ENCODE data around the gene KIRREL3.

Gene KIRREL3

GRCh38 chr11:126732981-126733380 is 267.6 kb downstream of the KIRREL3 start:
- no peak for DNase-seq

GRCh38 chr11:126731576-126732142 is 268.9 kb downstream of the KIRREL3 start:
- DNase-seq = no peak

GRCh38 chr11:126727381-126727780 is 273.2 kb downstream of the KIRREL3 start:
- DNase-seq = no peak

- DNase-seq = no peak
Measured at GRCh38 chr11:126725521-126725920, 275.0 kb downstream of the KIRREL3 start.

- no peak for DNase-seq
Measured at GRCh38 chr11:126725043-126725442, 275.5 kb downstream of the KIRREL3 start.

- no peak for DNase-seq
Measured at GRCh38 chr11:126723665-126724045, 276.9 kb downstream of the KIRREL3 start.

GRCh38 chr11:126722956-126723664 is 277.5 kb downstream of the KIRREL3 start:
- no peak for DNase-seq

GRCh38 chr11:126722006-126722736 is 278.4 kb downstream of the KIRREL3 start:
- no peak for DNase-seq

GRCh38 chr11:126720539-126721235 is 279.9 kb downstream of the KIRREL3 start:
- DNase-seq = no peak

- DNase-seq = no peak
Measured at GRCh38 chr11:126719740-126720139, 280.8 kb downstream of the KIRREL3 start.

GRCh38 chr11:126718276-126718675 is 282.3 kb downstream of the KIRREL3 start:
- DNase-seq = no peak

GRCh38 chr11:126716456-126717083 is 284.0 kb downstream of the KIRREL3 start:
- DNase-seq = peak; percentile 48

GRCh38 chr11:126713806-126714205 is 286.8 kb downstream of the KIRREL3 start:
- DNase-seq = no peak

GRCh38 chr11:126711977-126712625 is 288.5 kb downstream of the KIRREL3 start:
- DNase-seq = no peak

- DNase-seq = no peak
Measured at GRCh38 chr11:126710804-126711399, 289.7 kb downstream of the KIRREL3 start.

- DNase-seq = no peak
Measured at GRCh38 chr11:126707498-126707897, 293.1 kb downstream of the KIRREL3 start.

GRCh38 chr11:126704096-126704495 is 296.5 kb downstream of the KIRREL3 start:
- DNase-seq = no peak

- no peak for DNase-seq
Measured at GRCh38 chr11:126703662-126704061, 296.9 kb downstream of the KIRREL3 start.

- DNase-seq = no peak
Measured at GRCh38 chr11:126702987-126703386, 297.6 kb downstream of the KIRREL3 start.

- DNase-seq = no peak
Measured at GRCh38 chr11:126702165-126702720, 298.3 kb downstream of the KIRREL3 start.

- DNase-seq = no peak
Measured at GRCh38 chr11:126701520-126701897, 299.1 kb downstream of the KIRREL3 start.

Measured in activated CD4-positive, alpha-beta T cell treated with anti-CD3 and anti-CD28 coated beads, Interleukin-2, amount 50 U/mL, for 16 hours (primary cell).